Endometrial microvascular endothelial cells (primary cell): ENCODE measurements around the gene PAPPA. TPM values are rescaled to one million over a fixed set of nuclear protein-coding genes. Genes with fewer than 3 reads are reported as not detected.

Experiments used
- in situ Hi-C: cut with HindIII; loops from 2 replicates; pipeline ENCODE4 v1.10.0; 2017; ENCODE audit warnings: low sequenced_read_pairs, low pct_unique_long_range_greater_than_20kb; ENCODE audit errors: inconsistent ontology term
- total RNA-seq: library from RNA; depleted of rRNA; stranded (reverse); fragments of >200 nt; gene quantifications from one replicate; pipeline ENCODE4 v1.2.3, GENCODE V29; 2015; ENCODE audit errors: inconsistent ontology term

The PAPPA gene
- total RNA-seq, 1 donor from 2014 or later, result 0.65 TPM

DNA sequence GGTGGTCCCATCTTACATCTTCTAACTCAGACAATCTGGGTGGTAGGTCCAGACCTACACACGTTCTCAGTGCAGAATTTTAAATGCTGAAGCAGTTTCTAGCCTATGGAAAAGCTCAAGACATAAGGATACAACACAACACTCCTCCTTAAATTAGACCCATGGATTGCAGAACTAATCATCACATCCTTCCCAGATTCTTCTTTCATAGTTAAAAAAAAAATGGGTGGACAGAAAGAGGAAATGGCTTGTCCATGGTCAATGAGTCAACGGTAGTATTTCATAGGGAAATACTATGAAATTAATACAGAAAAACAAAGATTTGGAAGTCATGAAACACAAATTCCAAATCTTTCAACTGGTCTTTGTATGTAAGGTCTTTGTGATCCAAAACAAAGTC, 106.9 kb downstream of the PAPPA start:
- in situ Hi-C loops, result no loop called here

DNA sequence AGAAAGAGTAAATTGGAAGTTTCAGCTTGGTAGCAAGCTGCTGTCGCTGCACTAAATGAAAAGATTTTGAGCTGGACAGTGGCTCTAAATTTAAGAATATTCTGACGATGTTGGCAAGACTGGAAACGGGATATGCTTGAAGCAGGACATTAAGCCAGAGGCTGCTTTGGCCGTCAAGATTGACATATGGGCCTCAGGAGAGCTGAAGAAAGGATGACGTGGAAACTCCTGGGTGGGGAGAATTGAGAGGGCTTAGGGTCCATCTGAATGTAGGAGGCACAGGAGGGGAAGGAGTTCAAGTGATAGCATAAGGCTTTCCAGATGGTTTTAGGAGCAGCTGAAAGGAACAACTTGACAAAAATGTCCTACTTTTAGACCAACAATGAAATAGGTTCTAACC, 108.9 kb downstream of the PAPPA start:
- in situ Hi-C loops, result no loop called here

DNA sequence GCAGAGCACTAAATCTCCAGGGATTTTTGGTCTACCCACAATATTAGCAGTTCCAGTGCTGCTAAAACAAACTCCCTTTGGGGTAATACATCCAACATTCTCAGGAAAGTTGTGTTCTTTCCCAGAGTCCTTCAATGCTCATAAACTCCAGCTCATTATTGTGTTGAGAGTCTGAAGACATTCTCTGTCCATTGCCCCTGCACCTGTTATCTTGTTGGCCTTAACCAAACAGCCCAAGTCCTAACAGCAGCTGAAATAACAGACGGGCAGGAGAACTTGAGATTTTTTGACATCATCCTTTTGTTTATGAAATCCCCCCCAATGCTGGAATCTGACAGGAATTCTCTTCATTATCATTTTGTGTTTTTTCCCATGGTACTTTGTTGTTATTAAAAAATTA, 110.8 kb downstream of the PAPPA start:
- in situ Hi-C loops, result no loop called here

DNA sequence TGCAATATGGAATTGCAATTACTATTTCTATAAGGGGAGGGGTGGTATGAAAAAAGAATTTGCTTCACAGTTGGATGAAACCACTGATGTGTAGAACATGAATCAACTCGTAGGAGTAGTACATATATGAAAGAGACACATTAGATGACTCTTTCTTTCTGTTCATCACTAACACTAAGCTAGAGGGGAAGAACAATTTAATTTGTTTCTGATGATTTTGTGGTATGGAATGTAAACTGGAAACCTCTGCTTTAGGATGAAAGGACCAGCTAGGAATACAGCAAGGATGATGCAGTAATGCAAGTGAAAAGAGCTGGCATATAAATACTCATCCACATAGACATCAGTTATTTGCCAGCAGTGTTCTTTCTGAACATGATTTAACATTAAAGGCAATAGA, 113.4 kb downstream of the PAPPA start:
- in situ Hi-C loops, result no loop called here

DNA sequence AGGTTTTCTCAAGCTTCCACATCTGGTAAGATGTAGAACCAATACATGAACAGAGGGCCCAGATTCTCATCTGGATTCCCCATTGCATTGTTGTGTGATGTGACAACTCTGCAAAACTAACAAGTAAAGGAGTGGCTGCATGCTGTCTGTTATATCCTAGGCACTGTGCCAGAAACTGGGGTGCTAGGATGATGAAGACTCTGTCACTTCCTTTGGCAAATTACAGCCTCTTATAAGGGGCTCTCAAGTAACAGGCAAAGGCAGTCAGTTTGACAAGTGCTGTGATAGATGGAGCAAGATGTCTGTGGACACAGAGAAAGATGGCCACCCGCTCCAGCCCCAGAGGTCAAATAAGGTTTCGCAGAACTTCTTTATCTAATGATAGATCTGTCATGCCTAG, 115.7 kb downstream of the PAPPA start:
- in situ Hi-C loops, result no loop called here

DNA sequence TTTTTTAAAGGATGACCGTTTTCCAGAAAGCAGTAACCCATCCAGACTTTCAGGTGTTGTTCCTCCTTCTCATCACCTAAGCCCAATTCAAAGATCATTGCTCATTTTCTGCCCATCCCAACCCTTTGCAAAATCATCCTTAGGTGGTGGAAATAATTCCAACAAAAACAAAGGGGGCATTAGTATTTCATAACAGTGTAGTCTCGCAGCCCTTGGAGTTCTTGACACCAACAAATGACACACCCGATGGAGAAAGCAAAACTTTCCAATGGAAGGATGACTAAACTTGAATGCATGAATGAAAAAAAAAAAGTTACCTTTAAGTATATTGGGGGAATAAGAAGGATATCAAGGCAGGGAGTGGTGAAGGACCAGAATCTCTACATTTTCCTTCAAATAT, 117.0 kb downstream of the PAPPA start:
- in situ Hi-C loops, result no loop called here

DNA sequence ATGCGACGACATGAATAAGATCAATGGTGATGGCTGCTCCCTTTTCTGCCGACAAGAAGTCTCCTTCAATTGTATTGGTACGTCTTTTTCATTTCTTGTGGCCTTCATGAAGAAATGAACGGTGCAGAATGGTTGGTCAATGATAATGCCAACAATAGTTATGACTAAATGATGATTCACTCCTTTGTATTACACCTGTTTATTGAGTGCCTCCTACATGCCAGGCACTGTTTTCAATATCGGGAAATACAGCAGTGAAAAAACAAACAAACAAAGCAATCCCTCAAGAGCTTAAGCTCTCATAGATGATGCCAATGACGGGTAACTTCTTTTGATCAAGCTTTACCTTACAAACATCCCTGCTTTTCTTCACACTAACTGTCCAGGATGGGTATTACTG, 117.7 kb downstream of the PAPPA start:
- in situ Hi-C loops, result no loop called here

DNA sequence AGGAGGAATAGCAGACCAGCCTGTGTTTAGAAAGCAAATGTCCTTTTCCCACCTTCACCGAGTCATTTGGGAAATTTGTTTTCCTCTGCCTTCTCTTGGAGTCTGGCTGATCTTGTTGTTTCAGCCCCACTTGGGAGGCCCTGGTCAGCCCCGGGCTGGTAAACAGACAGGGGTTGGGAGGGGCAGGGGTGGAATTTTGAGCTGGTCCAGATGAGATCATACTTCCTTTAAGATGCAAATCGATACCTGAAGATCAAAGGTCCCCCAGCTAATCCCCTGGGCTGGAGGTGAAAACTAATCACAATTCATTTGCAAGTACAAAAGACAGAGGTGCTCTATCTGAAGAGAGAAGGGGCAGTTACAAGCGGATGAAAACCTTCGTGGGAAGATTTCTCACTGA, 118.4 kb downstream of the PAPPA start:
- in situ Hi-C loops, result no loop called here

DNA sequence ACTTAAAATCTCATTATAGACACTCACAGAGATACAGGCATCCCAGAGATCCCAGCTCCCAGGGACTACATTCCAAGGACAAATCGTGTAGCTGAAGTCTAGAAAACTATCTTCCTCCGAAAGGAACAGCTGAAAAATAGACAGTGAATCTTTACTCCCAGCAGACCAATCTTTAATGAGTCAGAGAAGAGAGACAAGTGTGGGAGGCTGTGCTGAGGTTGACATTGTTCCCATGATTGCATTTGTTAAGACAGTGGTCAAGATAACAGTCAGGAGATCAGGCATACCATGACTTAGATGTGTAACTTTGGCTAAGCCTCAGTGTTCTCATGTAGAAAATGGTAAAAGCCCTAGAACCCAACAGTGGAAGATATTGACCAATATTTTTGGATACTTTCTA, 120.7 kb downstream of the PAPPA start:
- in situ Hi-C loops, result no loop called here

DNA sequence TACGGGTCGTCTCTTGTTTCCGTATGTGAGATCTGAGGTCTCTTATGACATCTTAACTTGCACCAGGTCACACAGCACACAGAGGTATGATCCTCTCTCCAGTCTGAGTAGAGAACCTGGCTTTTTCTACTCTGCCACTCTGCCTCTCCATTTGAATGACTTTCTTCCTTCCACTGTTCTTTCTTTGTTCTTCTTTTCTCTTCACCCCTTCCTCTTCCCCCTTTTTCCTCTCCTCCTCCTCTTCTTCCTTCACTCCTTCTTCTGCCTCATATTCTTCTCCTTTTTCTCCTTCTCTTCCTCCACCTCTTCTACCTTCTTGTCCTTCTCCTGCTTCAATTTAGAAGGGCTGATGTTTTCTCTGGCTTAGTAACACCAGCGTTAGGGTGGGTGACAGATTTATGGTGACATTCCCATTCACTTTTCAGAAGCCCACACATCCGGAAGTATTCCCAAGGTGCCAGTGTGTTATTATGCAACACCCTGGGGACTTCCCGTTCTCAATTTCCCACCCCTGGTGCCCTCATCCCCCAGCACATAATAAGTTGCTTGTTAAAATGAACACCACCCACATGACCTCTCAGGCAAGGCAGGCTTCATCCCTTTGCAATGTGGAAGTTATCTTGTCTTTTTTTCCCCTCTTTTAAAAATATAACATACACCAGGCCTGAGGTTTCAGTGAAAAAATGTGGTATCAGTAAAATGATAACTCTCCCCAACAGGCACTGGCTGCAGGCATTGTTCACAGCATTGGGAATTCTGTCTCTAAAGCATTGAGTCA, 122.0 kb downstream of the PAPPA start:
- in situ Hi-C loops, result no loop called here

DNA sequence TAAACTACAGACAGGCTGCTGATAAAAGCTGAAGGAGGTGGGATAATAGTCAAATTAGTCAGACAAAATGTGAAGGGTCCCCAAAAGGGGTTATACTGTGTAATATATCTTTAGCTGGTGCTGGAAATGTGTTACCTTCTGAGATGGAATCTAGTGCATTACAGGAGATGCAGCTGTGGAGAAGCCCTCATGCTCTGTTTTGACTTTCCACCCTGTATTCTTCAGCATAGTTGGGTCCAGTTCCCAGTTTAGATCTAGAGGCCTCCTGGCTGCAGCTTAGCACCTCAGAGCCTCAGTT, 122.6 kb downstream of the PAPPA start:
- in situ Hi-C loops, result no loop called here

DNA sequence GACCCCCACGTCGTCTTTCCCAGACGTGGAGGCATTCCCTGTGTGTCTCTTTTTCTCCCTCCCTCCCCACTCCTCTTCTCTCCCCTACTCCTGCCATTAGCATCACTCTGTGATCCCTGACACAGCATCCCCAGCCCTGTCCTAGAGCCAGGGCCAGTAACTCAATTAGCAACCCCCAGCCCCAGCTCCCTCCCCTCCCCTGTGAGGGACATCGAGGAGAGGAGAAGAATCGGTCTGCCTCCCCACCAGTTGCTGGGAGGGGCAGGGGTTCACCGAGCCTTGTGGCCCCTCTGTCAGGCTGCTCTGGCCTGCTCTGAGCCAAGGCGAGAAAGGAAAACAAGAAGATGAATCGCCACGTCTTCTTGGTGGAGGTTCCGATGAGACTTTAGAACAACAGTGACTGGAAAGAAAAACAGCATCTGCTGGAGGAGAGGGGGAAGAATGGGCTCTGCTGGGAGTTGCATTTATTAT, 123.1 kb downstream of the PAPPA start:
- in situ Hi-C loops, result no loop called here

DNA sequence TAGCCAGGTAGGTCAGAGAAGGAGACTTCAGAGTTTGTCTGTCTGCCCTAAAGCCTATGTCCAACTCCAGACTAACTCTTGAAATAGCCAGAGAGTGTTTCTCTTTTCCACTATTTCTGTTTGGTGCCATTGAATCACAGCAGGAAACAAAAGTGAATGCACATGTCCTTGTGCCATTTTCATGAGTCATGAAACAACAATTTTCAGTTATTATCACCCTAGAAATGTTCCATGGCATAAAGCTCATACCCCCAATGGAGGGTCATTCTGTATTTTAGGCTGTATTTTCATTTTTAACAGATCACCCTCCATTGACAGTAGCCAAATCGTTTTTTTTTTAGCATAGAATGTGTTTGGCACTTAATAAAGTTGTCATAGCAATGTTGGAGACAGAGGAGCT, 124.7 kb downstream of the PAPPA start:
- in situ Hi-C loops, result no loop called here

DNA sequence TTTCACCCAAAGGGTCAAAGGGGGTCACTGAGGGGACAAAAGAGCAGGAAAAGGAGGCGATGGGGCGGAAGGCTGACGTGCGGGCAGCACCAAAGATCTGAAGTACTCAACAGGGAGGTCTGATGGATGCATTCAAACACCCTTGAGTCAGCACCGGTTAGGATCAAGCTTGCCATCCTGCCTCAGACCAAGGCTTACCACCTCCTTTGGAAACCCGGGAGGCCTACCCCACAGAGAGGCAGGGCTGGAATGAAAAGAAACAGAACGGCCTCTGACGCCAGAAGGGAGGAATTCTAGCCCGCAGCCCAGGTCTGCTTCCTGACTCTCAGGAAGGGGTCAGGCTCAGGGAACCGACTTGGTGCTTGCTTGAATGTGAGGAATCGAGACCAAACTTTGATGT, 125.6 kb downstream of the PAPPA start:
- in situ Hi-C loops, result no loop called here

DNA sequence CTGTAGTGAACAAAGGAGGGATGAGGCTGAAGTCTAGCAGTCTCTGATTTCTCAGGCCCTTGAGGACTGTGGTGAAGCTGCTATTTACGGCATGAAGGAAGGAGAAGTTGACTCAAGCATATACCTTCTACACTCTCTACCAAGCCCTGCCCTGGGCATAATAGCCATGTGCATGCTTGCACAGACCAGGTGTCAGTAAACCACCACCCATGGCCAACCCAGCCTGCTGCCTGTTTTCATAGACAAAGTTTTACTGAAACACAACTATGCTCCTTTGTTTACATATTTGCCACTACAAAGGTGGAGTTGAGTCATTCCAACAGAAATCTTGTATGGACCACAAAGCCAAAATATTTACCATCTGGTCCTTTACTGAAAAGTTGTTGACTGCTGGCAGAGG, 126.9 kb downstream of the PAPPA start:
- in situ Hi-C loops, result no loop called here

DNA sequence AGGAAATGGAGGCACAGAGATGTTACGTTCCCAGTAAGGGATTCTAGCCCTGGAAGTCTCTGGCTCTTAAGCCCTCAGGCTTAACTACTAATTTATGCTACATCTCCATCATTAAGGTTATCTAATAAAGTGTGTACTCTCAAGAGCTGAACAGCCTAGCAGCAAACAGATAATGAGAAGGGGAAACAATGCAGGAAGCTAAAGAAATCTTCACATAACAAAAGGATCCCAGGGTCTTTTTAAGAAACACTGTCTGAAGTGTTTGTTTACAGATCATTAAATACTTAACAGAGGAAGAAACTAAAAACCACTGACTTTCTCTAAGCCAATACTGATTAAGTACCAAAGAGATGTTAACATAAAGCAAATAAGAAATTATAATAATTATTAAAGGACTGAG, 129.0 kb downstream of the PAPPA start:
- in situ Hi-C loops, result no loop called here

DNA sequence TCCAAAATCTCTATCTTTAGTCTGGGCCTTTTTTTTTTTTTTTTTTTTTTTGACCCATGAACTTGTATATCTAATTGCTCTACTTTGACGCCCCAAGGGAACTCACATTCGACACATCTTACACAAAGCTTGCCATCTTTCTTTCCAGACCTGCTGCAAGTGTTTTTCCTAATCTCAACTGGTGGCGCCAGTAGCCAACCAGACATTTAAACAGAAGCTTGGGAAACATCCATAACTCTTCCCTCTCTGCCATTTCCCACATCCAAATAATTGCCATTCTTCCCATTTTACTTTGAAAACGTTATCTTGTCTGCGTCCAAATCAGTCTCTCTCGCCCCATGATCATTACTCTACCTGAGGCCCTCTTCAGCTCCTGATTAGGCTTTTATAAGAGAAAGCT, 130.9 kb downstream of the PAPPA start:
- in situ Hi-C loops, result no loop called here

DNA sequence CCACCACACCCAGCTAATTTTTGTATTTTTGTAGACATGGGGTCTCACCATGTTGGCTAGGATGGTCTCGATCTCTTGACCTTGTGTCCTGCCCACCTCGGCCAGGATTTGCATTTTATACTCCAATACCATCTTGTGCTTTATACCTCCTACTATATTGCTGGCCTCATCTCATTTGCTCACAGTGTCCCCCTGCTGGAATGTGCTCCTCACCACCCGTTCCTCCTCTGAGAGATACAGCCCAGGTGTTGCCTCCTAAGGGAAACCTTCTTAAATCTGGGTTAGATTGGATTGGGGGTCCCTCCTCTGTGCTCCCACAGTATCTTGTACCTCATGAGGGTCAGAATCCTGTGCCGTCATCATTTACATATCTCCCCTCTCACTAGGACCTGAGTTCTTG, 131.7 kb downstream of the PAPPA start:
- in situ Hi-C loops, result no loop called here

DNA sequence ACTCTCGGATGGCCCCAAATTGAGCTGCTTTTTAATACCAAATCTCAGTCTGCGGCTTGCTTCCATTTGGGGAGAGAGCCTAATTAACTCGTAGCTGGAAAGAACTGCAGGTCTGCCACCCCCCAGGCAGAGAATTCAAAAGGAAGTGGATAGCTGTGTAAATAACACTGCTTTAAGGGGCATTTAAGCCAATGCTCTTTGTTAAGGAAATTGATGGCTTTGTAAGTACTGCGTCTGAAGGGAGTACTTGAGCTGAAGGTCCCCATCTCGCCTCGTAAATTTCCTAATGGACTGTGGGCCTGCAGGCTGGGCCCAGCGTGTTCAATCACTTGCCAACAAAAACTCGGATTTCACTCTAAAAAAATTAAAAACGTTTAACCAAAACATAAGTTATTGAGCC, 132.7 kb downstream of the PAPPA start:
- in situ Hi-C loops, result no loop called here

DNA sequence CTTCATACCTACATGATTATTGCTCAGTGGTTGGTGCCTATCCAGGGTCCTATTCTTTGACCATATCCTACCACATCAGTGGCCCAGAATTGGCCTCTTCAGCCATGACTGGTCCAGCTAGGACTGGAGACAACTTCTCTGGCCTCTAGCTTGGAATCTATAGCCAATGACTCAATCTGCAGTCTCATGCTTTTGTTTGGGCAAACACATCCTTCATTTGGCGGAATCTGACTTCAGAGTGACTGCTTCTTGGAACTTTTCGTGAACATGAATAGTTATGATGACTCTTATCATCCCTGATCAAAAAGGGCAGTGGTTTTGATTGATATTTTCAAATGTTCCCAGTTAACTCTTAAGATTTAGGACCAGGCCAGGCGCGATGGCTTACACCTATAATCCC, 134.1 kb downstream of the PAPPA start:
- in situ Hi-C loops, result no loop called here

DNA sequence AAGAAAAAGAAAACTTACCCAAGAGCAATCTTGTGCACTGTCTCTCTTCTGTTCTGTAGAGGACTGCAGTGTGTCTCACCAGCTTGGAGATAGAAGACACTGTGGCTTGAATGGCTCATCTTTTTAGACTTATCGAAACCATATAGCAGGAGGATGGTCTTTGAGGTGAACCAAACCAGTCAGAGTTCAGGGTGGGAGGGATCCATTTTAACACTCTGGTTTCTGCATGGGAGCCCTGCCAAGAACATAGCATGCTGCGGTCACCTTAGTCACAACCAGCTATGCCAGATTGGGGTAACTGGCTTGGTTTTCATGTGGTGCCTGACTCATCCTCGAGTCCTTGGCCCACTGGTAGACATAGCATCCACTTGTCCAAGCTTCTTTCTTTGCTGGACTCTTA, 135.1 kb downstream of the PAPPA start:
- in situ Hi-C loops, result no loop called here
